Colonic mucosa (tissue), 4 donors: ENCODE data around the gene AMOTL2. TPM values are rescaled to one million over a fixed set of nuclear protein-coding genes. Genes with fewer than 3 reads are reported as not detected.
A peak's percentile ranks its signal among the peaks of the same experiment; 100 is the strongest.

Experiments
- DNase-seq: peaks from one replicate; pipeline ENCODE4 v3.0.0-alpha.2; 2020
- H3K27ac ChIP-seq: fragments of 200-600 bp; one replicate; pipeline ENCODE4 v1.8.0; 2021
- H3K27me3 ChIP-seq: fragments of 200-600 bp; one replicate; pipeline ENCODE4 v1.8.0; 2021
- H3K36me3 ChIP-seq: fragments of 200-600 bp; one replicate; pipeline ENCODE4 v1.8.0; 2021
- H3K4me1 ChIP-seq: fragments of 200-600 bp; one replicate; pipeline ENCODE4 v1.8.0; 2021; ENCODE audit warnings: mild to moderate bottlenecking
- H3K4me3 ChIP-seq: fragments of 200-600 bp; one replicate; pipeline ENCODE4 v1.8.0; 2021
- H3K9ac ChIP-seq, 2 donors: one replicate each; pipeline ENCODE4 v1.7.0; 2013; ENCODE audit warnings: control low read depth in 2 of 2, low read depth in 2 of 2, low read length in 2 of 2
- H3K9me3 ChIP-seq: fragments of 200-600 bp; one replicate; pipeline ENCODE4 v1.8.0; 2021
- CTCF ChIP-seq: fragments of 200-600 bp; IDR thresholded peaks from one replicate; pipeline ENCODE4 v1.8.0; 2022; ENCODE audit warnings: antibody characterized with exemption, mild to moderate bottlenecking
- intact Hi-C: fragments of 100-400 bp; cut with DNase I; formaldehyde crosslinking; loops from one replicate; pipeline ENCODE4 v1.14.1; 2022
- total RNA-seq, 2 donors: library from RNA; stranded (reverse); fragmentation: NEBNext Ultra II Directional in 1 of 2; extraction: Animal tissue kit (Norgen Biotek cat#: 25700) in 1 of 2; gene quantifications; one replicate each; pipeline ENCODE4 v1.2.1, GENCODE V29; 2021
- donor health status: healthy.
- donor health status: DM: no; HTN: no; CAD: no.
- donor health status: DM: no; HTN: no; CAD: no.

AMOTL2 gene
- total RNA-seq, 2 donors from 2014 or later: 17.8 to 19.9 TPM

GRCh38 chr3:134365766-134366065 lies 8.5 kb downstream of the AMOTL2 start:
- intact Hi-C loops: no loop called here

DNA sequence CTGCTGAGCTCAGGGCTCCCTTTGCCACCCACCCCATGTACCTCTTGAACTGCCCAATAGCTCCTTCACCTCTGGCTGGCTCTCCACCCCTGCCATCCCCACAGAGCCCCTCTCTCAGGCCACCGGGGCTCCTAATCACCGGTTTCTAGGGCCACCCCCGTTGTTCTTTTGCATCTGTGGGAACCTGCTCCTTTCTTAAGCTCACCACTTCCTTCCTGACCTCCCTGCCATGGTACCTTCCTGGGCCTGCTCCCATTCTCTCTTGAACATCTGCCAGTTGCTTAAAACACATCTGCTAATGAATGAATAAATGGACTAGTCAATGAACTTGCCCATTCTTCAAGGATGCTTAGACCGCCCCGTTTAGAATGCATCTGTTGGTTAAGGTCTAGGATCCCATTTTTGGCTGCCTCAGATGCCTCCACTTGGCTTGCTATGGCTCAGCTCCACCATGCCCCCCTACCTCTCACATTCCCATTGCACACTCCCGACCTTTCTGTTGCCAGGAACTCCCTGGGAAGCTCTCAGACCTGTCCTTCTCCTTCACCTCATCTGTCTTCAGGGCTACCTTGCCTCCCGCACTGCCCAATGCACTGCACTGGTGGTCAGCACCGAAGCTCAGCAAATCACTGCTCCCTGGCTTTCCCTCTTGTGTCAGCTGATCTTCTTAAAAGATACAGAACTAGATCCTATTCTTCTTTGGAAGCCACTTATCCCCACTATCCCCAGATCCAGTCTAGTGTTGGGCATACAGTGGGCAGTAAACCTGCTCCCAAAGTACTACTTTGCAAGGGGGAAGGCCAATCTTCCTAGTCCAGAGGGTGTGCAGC lies 9.1 kb downstream of the AMOTL2 start:
- Histone ChIP-seq H3K4me1 (peaks cover 12% of the 10 kb centered on the region), H3K9ac (peak overlapping the region in 1 of 2 donors; percentile 53), H3K9me3 (no peaks in the 10 kb centered on the region), H3K4me3 (no peak overlapping the region), H3K27ac (peak overlapping the region; percentile 53), H3K36me3 (peaks cover 2% of the 10 kb centered on the region), H3K27me3 (no peaks in the 10 kb centered on the region)
- no peak for TF ChIP-seq CTCF
- DNase-seq: no peak
- intact Hi-C loops: no loop called here

More at GRCh38 chr3:134365766-134366065, 8.5 kb downstream of the AMOTL2 start:
- TF ChIP-seq CTCF: no peak
- Histone ChIP-seq H3K36me3 (peaks cover 2% of the 10 kb centered on the region), H3K9me3 (no peaks in the 10 kb centered on the region), H3K27me3 (no peaks in the 10 kb centered on the region), H3K4me1 (peaks cover 16% of the 10 kb centered on the region), H3K9ac (no peak overlapping the region), H3K27ac (no peak overlapping the region), H3K4me3 (no peak overlapping the region)
- DNase-seq: no peak

GRCh38 chr3:134364061-134364935 lies 9.9 kb downstream of the AMOTL2 start:
- peak; percentile 87 for DNase-seq
- Histone ChIP-seq H3K4me1 (peaks cover 12% of the 10 kb centered on the region), H3K9me3 (no peaks in the 10 kb centered on the region), H3K9ac (peak overlapping the region; percentile 66 to 68), H3K27me3 (no peaks in the 10 kb centered on the region), H3K36me3 (peaks cover 3% of the 10 kb centered on the region), H3K27ac (peak overlapping the region; percentile 53), H3K4me3 (peak overlapping the region; percentile 25)
- TF ChIP-seq CTCF: no peak
- intact Hi-C loops: no loop called here

GRCh38 chr3:134363381-134363755 lies 10.9 kb downstream of the AMOTL2 start:
- no peak for DNase-seq
- TF ChIP-seq CTCF: no peak
- intact Hi-C loops: no loop called here
- Histone ChIP-seq H3K4me3 (no peak overlapping the region), H3K36me3 (peaks cover 6% of the 10 kb centered on the region), H3K4me1 (peaks cover 12% of the 10 kb centered on the region), H3K9ac (peak overlapping the region in 1 of 2 donors; percentile 68), H3K27me3 (no peaks in the 10 kb centered on the region), H3K9me3 (no peaks in the 10 kb centered on the region), H3K27ac (peak overlapping the region; percentile 53)

DNA sequence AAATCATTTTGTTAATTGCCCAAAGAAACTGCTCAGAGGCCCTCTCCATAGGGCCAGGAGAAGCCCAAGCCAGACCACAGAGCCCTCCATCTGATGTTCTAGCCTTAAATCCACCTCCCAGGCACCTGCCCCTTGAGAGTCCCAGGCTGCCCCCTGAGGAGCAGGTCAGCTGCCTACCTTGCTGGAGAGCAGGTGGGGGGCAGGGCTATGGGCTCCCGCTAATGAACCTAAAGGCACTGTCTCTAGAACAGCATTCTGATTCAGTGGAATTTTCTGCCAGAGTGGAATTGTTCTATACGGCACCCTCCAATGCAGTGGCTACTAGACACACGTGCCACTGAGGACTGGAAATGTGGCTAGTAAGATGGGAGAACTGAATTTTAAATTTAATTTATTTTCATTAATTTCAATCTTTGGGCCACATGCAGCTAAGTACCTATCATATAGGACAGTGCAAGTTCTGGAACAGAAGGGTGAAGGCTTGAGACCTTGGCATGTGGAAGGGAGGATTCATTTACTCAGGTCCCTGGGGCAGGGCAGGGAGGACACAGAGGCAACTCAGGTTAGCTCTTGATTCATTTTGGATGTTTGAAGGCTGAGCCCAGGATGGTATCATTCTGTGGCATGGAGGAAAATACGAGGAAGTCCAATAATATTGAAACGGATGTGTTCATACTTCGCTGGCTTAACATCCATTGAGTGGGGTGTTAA lies 11.4 kb downstream of the AMOTL2 start:
- intact Hi-C loops: no loop called here
- H3K4me3 ChIP-seq: no peak overlapping the region
- H3K9me3 ChIP-seq: no peaks in the 10 kb centered on the region
- TF ChIP-seq CTCF: no peak
- H3K27ac ChIP-seq: no peak overlapping the region
- no peaks in the 10 kb centered on the region for H3K27me3 ChIP-seq
- peaks cover 6% of the 10 kb centered on the region for H3K36me3 ChIP-seq
- DNase-seq: no peak
- H3K9ac ChIP-seq: peak overlapping the region in 1 of 2 donors; percentile 68
- peaks cover 12% of the 10 kb centered on the region for H3K4me1 ChIP-seq
